ENCODE measurements around the gene HOXC13. TPM values are rescaled to one million over a fixed set of nuclear protein-coding genes. Genes with fewer than 3 reads are reported as not detected.

The HOXC13 gene
- total RNA-seq, 1 donor from 2014 or later = not detected

GRCh38 chr12:53968214-53969127 lies 29.8 kb downstream of the HOXC13 start:
- Mint-ChIP-seq H3K4me3 (ENCODE audit: unreplicated experiment) (no peak overlapping the region), H3K4me1 (ENCODE audit: unreplicated experiment) (peaks cover 19% of the 10 kb centered on the region)

GRCh38 chr12:53969588-53970259 lies 31.1 kb downstream of the HOXC13 start:
- no peak for TF ChIP-seq CTCF (IDR thresholded peaks at IDR 0.05)
- Mint-ChIP-seq H3K27me3 (ENCODE audit: unreplicated experiment) (peaks cover 93% of the 10 kb centered on the region), H3K9me3 (ENCODE audit: unreplicated experiment) (no peaks in the 10 kb centered on the region), H3K36me3 (ENCODE audit: unreplicated experiment) (no peaks in the 10 kb centered on the region), H3K27ac (ENCODE audit: unreplicated experiment) (no peak overlapping the region), H3K4me1 (ENCODE audit: unreplicated experiment) (peaks cover 20% of the 10 kb centered on the region), H3K4me3 (ENCODE audit: unreplicated experiment) (no peak overlapping the region)
- DNase-seq (ENCODE audit: extremely low spot score, unreplicated experiment) = no peak

More at GRCh38 chr12:53968214-53969127, 29.8 kb downstream of the HOXC13 start:
- peaks cover 99% of the 10 kb centered on the region for H3K27me3 Mint-ChIP-seq (ENCODE audit: unreplicated experiment)
- no peak overlapping the region for H3K27ac Mint-ChIP-seq (ENCODE audit: unreplicated experiment)
- no peak for DNase-seq (ENCODE audit: extremely low spot score, unreplicated experiment)
- H3K9me3 Mint-ChIP-seq (ENCODE audit: unreplicated experiment) = no peaks in the 10 kb centered on the region
- no peaks in the 10 kb centered on the region for H3K36me3 Mint-ChIP-seq (ENCODE audit: unreplicated experiment)
- no peak for TF ChIP-seq CTCF (IDR thresholded peaks at IDR 0.05)

- Mint-ChIP-seq H3K36me3 (ENCODE audit: unreplicated experiment) (no peaks in the 10 kb centered on the region), H3K4me1 (ENCODE audit: unreplicated experiment) (peaks cover 22% of the 10 kb centered on the region), H3K27me3 (ENCODE audit: unreplicated experiment) (peaks cover 91% of the 10 kb centered on the region), H3K4me3 (ENCODE audit: unreplicated experiment) (no peak overlapping the region), H3K27ac (ENCODE audit: unreplicated experiment) (no peak overlapping the region), H3K9me3 (ENCODE audit: unreplicated experiment) (no peaks in the 10 kb centered on the region)
- DNase-seq (ENCODE audit: extremely low spot score, unreplicated experiment) = no peak
- no peak for TF ChIP-seq CTCF (IDR thresholded peaks at IDR 0.05)
Observed at GRCh38 chr12:53970451-53970850, 31.8 kb downstream of the HOXC13 start.

- peaks cover 91% of the 10 kb centered on the region for H3K27me3 Mint-ChIP-seq (ENCODE audit: unreplicated experiment)
- no peaks in the 10 kb centered on the region for H3K9me3 Mint-ChIP-seq (ENCODE audit: unreplicated experiment)
- no peak for TF ChIP-seq CTCF (IDR thresholded peaks at IDR 0.05)
Observed at GRCh38 chr12:53971129-53971528, 32.5 kb downstream of the HOXC13 start.

GRCh38 chr12:53971686-53972085 lies 33.1 kb downstream of the HOXC13 start:
- Mint-ChIP-seq H3K4me3 (ENCODE audit: unreplicated experiment) (no peak overlapping the region), H3K36me3 (ENCODE audit: unreplicated experiment) (no peaks in the 10 kb centered on the region), H3K27ac (ENCODE audit: unreplicated experiment) (no peak overlapping the region), H3K4me1 (ENCODE audit: unreplicated experiment) (peaks cover 16% of the 10 kb centered on the region), H3K27me3 (ENCODE audit: unreplicated experiment) (peaks cover 91% of the 10 kb centered on the region), H3K9me3 (ENCODE audit: unreplicated experiment) (no peaks in the 10 kb centered on the region)
- no peak for TF ChIP-seq CTCF (IDR thresholded peaks at IDR 0.05)
- DNase-seq (ENCODE audit: extremely low spot score, unreplicated experiment) = no peak

More at GRCh38 chr12:53971129-53971528, 32.5 kb downstream of the HOXC13 start:
- no peak overlapping the region for H3K4me3 Mint-ChIP-seq (ENCODE audit: unreplicated experiment)
- no peak for DNase-seq (ENCODE audit: extremely low spot score, unreplicated experiment)
- H3K4me1 Mint-ChIP-seq (ENCODE audit: unreplicated experiment) = peaks cover 22% of the 10 kb centered on the region
- H3K36me3 Mint-ChIP-seq (ENCODE audit: unreplicated experiment) = no peaks in the 10 kb centered on the region
- no peak overlapping the region for H3K27ac Mint-ChIP-seq (ENCODE audit: unreplicated experiment)

Data from osteocyte (in vitro differentiated cells).